Measurements from ENCODE around the gene DCXR.
"Not testable (repeated sequence)": the region's sequence is repeated elsewhere in the genome, so short reads cannot be mapped to it uniquely, and the experiment has no call there.

The DCXR gene

DNA sequence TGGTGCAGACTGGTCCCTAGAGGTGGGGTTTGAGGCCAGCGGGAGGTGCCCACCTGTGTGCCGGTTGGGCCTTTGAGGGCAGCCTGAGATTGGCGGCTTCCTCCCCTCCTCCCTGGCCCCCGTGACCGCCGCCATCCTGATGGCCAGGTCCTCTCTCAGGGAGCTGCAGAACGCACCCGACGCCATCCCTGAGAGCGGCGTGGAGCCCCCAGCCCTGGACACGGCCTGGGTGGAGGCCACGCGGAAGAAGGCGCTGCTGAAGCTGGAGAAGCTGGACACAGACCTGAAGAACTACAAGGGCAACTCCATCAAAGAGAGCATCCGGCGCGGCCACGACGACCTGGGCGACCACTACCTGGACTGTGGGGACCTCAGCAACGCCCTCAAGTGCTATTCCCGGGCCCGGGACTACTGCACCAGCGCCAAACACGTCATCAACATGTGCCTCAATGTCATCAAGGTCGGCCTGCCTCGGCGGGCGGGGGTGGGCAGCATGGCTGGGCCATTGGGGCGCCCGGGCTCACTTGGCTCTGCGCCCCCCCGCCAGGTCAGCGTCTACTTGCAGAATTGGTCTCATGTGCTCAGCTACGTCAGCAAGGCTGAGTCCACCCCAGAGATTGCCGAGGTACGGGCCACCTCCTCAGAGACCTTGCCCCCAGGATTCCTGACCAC lies 17.0 kb upstream of the DCXR start:
- FAIRE-seq = no peak

DNA sequence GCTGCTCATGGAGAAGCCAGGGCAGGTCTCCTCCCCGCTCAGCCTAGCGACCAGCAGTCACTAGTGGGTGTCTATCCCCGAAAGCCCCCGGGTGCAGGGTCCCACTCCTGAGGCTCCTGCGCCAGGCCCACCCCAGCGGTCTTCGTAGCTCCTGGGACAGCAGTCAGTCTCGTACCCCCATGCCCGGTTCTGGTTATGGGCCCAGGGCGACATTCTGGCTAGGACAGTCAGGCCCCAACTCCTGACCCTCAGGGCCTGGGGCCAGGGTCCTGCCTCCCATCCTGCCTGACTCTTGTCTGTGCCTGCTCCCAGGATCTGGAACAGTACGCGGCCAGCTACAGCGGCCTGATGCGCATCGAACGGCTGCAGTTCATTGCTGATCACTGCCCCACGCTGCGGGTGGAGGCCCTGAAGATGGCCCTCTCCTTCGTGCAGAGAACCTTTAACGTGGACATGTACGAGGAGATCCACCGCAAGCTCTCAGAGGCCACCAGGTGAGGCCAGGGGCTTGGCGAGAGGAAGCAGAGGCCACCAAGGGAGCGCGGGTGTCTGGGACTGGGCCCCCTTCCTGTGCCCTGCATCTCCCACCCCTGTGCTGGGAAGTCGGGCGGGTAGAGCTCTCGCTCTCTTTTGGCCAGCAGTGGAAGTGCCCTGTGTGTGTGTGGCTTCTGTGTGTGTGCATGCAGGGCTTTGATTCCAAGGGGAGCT lies 16.2 kb upstream of the DCXR start:
- FAIRE-seq = no peak

DNA sequence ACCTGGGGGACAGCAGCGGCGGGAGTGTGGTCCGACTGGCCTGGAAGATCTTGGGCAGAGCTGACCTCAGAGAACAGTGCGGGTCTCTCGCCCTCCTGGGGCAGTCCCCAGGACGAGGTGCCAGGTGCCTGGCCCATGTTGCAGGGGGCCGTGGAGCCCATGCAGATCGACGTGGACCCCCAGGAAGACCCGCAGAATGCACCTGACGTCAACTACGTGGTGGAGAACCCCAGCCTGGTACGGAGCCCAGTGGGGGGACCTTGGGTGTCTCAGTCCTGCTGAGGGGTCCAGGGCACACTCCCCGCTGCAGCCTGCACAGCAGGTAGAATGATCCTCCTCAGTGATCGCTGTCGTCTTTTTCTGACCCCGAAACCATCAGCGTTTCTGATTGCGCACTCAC lies 15.6 kb upstream of the DCXR start:
- no peak for FAIRE-seq

DNA sequence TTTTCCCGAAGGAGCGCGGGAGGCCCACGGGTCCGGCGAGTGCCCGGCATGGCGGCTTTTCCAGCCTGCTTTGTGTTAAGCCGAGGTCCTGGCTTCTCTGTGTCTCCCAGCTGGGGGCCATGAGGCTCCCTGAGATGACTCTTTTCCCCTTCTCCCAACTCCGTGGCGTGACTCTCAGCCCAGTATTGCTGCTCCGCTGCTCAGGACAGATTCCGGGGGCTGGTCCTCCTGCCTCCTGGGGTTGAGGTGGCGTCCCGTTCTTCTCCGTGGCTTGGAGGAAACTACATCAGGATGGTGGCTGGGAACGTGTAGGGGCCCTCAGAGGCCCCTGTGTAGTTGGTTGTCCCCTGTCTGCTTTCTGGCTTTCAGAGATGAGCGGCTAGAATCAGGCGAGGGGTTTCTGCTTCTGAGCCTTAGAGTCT lies 15.2 kb upstream of the DCXR start:
- FAIRE-seq = no peak

DNA sequence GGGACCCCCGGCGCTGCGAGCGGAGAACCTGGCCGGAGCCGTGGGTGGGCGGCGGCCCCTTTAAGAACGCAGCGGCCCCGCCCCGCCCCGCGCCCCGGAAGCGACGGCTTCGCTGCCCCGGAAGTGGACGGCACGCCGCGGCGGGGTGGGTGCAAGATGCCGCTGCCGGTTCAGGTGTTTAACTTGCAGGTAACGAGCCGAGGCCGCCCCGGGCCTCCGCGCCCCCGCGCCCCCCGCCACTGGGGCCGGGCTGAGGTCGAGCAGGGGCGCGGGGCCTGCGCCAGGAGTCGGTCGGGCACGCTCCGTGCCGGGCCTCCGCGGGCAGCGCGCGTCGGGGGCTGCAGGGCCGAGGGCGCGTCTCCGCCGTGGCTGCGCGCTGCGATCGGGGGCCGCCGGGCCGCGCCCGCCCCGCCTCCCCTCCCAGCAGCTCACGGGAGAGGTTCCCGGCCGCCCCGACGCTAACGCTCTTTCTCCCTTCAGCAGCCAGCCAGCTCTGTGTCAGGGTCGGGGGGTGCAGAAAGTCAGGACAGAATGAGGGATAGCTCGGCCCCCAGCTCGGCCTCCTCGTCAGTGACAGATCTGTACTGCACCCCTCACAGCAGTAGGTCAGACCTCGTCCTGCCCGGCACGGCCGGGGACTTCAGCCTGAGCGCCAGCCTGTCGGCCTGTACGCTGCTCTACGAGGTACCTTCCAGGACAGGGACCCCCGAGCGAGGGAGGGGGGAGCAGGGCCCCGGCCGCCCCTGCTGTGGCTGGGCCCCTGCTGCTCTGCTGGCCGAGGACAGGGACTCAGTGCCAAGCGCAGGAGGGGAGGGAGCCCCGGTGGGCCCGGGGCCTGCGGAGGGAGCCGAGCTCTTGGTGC lies 14.5 kb upstream of the DCXR start, which contains the start of the genes GPS1 and RFNG:
GPS1 (plus strand) TSS at position 123 of the 862 bp plus-strand sequence; CDS start at position 157, 34 bp downstream.
RFNG (minus strand) TSS at position 36 of the 862 bp plus-strand sequence. CDS start 45 bp downstream, outside the sequence.
- no peak for FAIRE-seq

DNA sequence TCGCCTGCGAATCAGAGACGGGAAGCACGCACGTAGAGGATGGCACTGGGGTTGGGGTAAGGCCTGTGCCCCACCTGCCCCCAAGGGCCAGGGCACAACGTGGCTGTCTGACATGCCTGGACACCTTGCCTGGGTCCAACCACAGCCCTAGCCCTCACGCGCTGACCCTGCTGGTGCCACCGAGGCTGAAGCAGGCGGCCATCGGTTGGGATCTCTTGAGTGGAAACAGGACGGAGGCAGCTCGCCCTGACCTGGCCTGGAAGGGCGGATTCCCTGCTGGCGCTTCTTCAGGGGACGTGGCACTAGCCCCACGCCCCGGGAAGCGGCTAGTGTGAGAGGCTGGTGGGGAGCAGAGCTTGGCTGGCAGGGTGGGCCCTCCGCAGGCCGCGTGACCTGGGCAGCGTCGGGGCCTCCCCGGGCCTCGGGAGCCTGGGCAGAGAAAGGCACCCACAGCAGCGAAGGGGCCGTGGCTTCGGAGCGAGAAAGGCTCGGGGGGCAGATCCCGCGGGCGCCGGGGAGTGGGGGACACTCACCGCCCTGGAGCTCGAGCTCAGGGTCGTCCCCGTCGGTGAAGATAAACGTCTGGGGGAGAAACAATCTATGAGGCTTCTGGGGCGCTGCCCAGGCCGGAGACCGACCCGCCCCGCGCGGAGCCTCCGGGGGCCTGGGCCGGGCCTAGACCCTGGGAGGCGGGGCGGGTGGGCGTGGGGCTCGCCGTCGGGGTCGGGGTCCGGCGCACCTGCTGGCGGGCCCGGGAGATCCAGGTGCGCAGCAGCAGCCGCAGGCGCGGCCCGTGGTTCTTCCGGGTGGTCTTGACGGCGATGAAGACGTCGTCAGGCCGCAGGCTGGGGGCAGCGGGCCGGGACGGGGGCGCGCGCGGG lies 13.5 kb upstream of the DCXR start:
- no peak for FAIRE-seq

DNA sequence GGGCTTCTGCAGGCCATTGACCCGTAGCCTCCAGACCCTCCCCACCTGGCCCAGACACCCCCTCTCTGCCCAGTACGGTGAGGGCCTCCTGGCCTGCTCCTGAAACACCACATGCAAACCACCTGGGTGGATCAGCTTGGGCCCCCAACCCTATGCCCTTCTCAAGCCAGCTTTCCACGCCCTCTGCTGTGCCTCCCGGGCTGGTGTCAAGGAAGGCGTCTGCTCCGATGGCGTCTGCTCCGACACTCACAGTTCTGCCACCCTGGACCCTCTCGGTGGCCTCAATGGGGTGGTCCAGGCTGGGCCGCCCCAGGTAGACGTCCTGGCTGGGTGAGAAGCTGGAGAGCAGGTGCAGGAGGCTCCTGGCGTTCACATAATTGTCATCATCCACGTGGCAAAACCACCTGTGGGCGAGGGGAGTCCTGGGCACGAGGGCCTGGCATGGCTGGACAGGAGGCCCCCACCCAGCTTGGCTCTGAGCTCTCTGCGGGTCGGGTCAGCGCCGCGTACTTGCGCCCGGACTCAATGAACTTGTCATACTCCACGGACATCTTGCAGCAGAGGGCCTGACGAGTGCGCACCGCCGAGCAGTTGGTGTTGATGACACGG lies 12.8 kb upstream of the DCXR start:
- FAIRE-seq = no peak

DNA sequence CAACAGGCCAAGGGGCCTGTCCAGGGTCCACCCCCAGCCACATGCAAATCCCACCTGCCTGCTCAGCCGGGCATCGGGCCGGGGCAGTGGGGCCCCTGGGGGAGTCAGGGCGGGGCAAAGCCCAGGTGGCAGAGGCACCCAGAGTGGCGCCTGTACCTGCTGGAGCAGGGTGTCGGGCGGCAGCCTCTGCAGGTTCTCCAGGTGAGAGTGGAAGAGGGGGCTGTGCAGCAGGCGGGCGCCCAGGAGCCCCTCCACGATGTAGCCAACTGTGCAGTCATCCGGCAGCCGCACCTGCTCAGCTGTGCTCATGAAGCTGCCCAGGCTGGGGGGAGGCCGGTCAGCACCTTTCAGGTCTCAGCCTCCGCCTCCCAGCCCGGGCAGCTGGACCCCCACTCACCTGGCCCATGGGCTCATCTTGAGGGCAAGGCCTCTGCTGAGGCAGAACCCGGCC lies 12.0 kb upstream of the DCXR start:
- FAIRE-seq = no peak

DNA sequence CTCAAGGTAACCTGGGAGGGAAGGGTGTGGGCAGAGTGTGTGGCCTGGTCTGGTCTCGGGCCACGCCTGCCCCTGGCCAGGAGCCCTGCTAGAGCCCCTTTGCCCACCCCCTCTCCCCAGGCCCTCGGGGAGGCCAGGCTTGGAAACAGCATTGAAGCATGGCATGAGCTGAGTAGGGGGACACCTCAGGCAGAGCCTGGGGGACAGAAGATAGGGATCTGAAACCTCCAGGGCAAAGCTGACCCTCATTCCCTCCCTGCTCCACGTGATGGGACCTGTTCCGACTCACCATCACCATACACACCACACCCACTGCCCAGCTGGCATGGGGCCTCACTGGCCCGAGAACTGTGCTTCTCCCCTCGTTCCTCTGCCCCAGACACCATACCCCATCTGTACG lies 11.6 kb upstream of the DCXR start:
- no peak for FAIRE-seq

DNA sequence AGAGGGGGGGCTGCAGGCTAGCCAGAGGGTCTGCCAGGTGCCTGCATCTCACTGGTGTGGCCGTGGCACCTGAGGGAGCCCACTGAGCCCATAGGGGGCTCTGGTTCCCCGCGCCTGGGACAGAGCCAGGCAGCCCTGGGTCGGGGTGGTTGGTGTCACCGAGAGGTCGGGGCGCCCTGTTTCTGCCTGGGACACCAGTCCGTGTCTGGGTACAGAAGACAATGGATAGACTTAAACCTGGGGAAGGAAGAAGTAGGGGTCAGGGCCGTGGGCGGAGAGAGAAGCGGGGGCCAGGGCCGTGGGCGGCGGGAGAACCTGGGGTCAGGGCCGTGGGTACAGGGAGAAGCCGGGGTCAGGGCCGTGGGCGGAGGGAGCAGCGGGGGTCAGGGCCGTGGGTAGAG lies 11.1 kb upstream of the DCXR start:
- FAIRE-seq = no peak

DNA sequence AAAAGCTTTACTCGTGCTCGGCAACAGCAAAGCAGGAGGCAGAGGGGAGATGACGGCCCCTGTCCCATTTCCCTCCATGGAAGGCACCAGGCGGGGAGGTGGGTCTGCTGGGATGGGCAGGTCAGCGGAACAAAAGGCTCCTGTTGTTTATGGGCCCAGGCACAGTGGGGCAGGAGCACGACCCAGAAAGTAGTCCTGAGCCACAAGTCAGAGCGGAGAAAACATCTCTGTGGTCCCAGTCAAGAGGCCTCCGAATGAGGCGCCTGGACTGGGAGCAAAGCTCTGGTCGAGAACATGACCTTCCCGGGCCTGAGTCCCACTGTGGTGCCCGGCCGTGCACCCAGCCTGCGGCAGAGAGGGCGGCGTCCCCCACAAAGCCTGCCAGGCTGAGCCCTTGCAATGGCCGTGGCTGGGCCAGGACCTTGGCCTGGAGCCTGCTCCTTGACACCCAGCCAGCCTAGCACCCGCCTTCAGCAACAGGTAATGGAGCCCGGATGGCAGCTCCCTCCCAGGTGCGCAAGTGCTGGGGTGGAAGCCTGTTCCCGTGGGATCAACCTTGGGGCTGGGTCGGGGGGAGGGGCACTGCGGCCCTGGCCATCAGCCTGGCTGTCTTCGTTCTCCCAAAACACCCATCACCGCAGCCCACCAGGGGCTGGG lies 10.5 kb upstream of the DCXR start:
- no peak for FAIRE-seq

DNA sequence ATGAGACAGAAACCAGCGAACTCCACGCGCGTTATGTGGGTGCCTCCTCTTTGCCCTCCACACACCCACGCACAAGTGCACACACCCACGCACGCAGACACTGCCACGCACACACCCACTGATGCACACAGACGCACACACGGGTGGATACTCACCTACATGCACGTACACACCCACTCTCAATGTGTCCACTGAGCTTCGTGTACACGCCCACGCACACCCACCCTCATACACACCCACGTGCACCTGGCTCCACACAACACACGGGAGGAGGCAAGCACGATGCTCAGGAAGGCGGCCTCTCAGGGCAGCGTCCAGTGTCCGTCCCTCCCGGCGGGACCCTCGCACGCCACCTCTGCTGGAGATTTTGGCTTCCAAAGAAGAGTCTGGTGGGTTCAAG lies 9.9 kb upstream of the DCXR start:
- FAIRE-seq = no peak

DNA sequence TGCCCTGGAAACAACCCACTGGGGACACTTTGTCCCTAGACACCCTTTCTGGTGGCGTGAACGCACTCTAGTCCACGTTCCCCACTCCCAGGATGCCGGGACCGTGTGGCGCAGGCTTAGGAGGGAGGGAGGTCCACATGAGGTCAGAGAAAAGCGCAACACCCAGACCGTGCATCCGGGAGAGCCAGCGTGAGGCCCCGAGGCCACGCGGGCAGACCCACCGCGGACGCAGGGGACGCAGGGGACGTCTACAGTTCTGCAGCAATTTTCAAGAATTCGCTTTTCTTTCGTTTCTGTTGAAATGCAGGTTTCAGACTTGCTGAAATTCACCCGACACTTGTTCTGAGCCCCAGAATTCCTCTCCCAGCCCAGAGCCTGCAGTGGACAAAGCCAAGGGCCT lies 9.4 kb upstream of the DCXR start:
- no peak for FAIRE-seq

DNA sequence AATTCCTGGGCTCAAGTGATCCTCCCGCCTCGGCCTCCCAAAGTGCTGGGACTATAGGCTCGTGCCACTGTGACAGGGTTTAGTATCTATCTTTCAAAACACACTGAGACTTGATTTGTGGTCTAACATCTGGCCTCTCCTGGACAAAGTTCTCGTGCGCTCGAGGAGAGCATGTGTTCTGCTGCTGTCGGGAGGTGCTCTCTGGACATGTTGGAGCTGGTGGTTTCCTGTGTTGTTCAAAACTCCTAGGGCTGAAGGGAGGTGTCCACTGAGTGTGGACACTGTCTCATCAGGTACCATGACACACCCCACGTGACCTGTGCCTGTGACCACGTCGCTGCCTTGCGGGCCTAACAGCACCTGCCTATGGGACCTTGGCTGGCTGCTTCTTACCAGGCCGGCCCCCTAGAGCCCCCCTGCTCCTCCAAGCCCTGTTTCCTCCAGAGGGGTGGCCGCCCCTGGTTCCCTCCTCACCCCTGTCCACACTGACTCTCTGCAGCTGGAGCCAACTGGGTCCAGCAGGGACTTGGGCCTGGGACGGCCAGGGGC lies 8.5 kb upstream of the DCXR start:
- FAIRE-seq = no peak

DNA sequence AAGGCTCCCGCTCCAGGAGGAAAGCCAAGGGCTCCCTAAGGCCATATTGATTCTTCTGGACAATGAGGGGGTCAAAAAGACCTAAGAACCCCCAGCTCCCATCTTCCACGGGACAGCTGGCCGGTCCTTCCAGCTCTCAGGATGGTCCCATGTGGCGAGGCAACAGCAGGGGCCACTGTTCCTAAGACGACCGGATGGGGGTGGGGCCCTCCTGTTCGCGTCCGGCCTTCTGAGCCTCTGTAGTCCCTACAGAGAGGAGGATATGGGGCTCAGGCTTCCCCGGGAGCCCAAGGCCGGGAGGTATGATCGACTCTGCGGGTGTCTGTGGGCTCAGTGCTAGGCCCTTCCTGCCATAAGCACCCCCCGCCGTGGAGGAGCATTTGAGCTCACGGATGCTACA lies 6.0 kb upstream of the DCXR start:
- FAIRE-seq = no peak

DNA sequence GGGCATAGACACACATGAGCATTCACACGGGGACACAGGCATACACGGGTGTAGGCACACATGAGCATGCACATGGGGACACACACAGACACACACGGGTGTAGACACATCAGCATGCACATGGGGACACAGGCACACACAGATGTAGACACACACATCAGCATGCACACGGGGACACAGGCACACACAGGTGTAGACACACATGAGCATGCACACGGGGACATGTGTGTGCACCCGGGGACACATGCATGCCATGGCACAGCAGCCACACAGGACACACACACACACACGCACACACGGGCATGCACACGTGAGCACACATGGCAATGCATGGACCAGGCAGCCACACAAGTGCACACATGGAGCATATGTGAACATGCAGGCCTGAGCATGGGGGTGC lies 5.2 kb upstream of the DCXR start:
- no peak for FAIRE-seq

DNA sequence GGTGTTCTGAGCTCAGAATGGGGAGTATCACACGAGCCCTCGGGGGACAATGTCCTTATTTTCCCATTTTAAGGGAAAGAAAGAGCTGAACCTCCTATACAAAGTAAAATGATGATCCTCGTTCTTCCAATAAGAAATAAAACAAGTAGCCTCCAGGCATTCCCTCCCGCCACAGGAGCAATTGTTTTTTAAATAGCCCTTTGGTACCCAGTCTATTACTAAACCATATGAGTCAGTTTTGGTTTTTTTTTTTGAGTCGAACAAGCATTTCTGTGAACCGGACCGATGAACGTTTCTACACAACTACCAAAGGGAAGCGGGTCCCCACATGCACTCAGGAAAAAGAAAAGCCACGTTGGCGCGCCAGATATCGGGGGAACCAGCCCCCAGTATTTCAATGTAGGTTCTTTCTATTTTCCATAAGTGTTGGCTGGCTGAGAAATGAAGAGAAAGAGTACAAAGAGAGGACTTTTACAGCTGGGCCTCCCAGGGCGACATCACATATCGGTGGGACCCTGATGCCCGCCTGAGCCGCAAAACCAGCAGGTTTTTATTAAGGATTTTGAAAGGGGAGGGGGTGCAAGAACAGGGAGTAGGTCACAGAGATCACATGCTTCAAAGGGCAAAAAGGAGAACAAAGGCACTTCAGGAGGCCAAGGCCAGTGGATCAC lies 3.8 kb upstream of the DCXR start:
- no peak for FAIRE-seq

DNA sequence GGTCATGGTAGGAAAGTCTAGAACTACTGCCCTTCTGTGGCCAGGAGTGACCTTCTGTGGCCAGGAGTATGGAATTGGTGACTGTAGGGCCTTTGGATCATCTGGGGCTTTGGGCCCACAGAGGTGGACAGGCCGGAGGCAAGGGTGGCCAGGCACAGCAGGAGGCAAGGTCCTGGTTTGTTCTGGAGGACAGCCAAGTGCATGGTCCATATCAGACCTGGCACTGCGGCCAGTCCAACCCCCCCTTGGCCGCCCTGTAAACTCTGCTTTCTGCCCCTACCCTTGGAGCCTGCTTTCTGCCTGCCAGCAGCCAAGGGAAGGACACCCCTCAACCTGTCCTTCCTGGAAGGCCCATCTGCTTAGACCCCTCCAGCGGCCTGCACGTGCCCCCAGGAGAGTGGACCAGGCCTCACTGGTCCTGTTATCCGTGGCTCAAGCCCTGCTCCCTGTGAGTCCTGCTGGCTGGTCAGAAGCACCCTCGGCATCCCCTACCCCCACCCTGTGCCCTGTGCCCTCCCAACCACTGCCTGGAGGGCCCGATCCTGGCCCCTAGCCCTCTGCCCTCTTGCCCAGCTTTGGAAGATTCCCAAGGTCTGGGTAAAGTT lies 2.3 kb upstream of the DCXR start:
- FAIRE-seq = no peak

DNA sequence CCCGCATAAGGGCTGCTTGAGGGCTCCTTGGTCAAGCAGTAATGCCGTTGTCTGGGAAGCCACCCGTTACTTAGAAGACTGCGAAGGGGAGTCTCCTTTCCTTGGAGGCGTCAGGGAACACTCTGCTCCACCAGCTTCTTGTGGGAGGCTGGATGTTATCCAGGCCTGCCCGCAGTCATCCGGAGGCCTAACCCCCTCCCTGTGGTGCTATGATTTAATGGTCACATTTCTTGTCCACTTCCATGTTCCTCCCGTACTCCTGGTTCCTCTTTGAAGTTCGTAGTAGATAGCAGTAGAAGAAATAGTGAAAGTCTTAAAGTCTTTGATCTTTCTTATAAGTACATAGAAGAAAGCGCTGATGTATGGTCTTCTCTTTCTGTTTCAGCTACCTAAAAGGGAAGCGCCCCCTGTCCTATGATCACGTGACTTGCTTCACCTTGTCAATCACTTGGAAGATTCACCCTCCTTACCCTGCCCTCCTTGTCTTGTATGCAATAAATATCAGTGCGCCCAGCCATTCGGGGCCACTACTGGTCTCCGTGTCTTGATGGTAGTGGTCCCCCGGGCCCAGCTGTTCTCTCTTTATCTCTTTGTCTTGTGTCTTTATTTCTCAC lies 1.4 kb upstream of the DCXR start:
- not testable (repeated sequence) for FAIRE-seq

DNA sequence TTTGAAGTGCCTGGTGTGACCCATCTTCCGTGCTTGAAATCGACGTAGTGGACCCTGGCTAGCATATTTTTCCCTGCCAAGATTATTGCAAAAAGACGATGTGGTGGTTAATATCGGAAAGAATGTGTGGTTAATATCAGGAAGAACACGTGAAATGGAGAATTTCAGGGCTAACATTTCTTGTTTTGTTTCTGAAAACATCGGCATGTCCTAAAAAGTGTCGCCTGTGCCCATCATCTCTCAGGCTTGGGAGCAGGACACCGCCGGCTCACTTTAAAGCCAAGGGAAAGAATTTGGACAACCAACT lies 345 bp upstream of the DCXR start:
- no peak for FAIRE-seq

Data from TTC549 (cell line).